Esophagus muscularis mucosa (tissue), 4 donors: ENCODE data around the gene CCL7. TPM values are rescaled to one million over a fixed set of nuclear protein-coding genes. Genes with fewer than 3 reads are reported as not detected.
"Not testable (repeated sequence)": the region's sequence is repeated elsewhere in the genome, so short reads cannot be mapped to it uniquely, and the experiment has no call there.

Source experiments
- DNase-seq: peaks from one replicate; pipeline ENCODE4 v3.0.0-alpha.2; 2017; ENCODE audit errors: extremely low spot score
- H3K27ac ChIP-seq, 4 donors: fragments of 200-600 bp; sonication (generic); replicated peaks in 1 of 4; 1 replicate in 3 of 4; 2 replicates in 1 of 4; pipeline ENCODE4 v1.5.1; 2016 to 2019; ENCODE audit warnings: mild to moderate bottlenecking in 1 of 4
- H3K27me3 ChIP-seq, 4 donors: fragments of 200-600 bp; sonication (generic); one replicate each; pipeline versions ENCODE4 v1.5.1 to v1.6.0; 2016 to 2019
- H3K36me3 ChIP-seq, 4 donors: fragments of 200-600 bp; sonication (generic); one replicate each; pipeline ENCODE4 v1.5.1; 2016 to 2019
- H3K4me1 ChIP-seq, 4 donors: fragments of 200-600 bp; sonication (generic); one replicate each; pipeline ENCODE4 v1.5.1; 2016 to 2019
- H3K4me3 ChIP-seq, 4 donors: fragments of 200-600 bp; sonication (generic); 1 replicate in 2 of 4; 2 replicates in 2 of 4; pipeline ENCODE4 v1.5.1; 2016 to 2019; ENCODE audit warnings: mild to moderate bottlenecking in 4 of 4, moderate library complexity in 1 of 4
- H3K9me3 ChIP-seq, 4 donors: fragments of 200-600 bp; sonication (generic); 1 replicate in 3 of 4; 2 replicates in 1 of 4; pipeline ENCODE4 v1.5.1; 2016 to 2019
- EP300 ChIP-seq: sonication (generic); formaldehyde crosslinking; IDR thresholded peaks from one replicate; pipeline ENCODE4 v1.6.1; 2017; ENCODE audit warnings: antibody characterized with exemption
- POLR2A ChIP-seq: fragments of 450-650 bp; IDR thresholded peaks from one replicate; pipeline ENCODE4 v1.6.1; 2017; ENCODE audit warnings: antibody characterized with exemption, moderate library complexity, mild to moderate bottlenecking, low read depth
- POLR2AphosphoS5 ChIP-seq, 2 donors: sonication (generic); formaldehyde crosslinking; IDR thresholded peaks; one replicate each; pipeline ENCODE4 v1.6.1; 2017; ENCODE audit warnings: antibody characterized with exemption in 2 of 2
- WGBS: methylation state at CpG from one replicate; pipeline ENCODE4 v1.1.5; 2018; 5-methylcytosine and 5-hydroxymethylcytosine counted together
- intact Hi-C: fragments of 100-400 bp; cut with DNase I; formaldehyde crosslinking; loops from one replicate; pipeline ENCODE4 v1.15.1; 2023
- total RNA-seq, 4 donors: library from RNA; depleted of rRNA; stranded (reverse); fragments of >200 nt; gene quantifications; one replicate each; pipeline versions ENCODE4 v1.1.0 to v1.2.1, GENCODE V29; 2016
- TF ChIP-seq, protein P1 (sequence below), 3 experiments: fragments of 200-600 bp in 2 of 3; fragments of 450-650 bp in 1 of 3; sonication (generic) in 2 of 3; IDR thresholded peaks; one replicate each; pipeline ENCODE4 v1.5.1; 2017 to 2019; ENCODE audit warnings: antibody characterized with exemption in 3 of 3, mild to moderate bottlenecking in 2 of 3, moderate library complexity in 1 of 3

Gene CCL7
- total RNA-seq, 4 donors from 2014 or later: 0.83 TPM; not detected in 3

DNA sequence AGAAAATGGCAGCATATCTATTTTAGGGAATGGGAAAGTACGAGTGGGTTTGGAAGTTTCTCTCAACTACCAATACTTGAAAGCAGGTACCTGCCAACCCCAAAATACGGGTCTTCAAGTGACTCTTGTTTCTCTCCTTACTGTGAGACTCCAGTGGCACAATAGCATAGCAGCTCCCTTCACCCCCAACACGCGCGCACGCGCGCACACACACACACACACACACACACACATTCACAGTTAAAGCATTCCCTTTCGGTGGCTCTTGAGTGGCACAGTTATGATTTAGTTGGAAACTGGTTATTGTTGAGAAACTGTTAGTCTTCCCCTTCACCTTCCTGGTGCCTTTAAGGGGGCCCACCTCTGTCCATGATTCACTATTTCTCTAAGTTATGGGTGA lies 45.0 kb upstream of the CCL7 start:
- intact Hi-C loops: no loop called here
- TF ChIP-seq, protein P1, sequence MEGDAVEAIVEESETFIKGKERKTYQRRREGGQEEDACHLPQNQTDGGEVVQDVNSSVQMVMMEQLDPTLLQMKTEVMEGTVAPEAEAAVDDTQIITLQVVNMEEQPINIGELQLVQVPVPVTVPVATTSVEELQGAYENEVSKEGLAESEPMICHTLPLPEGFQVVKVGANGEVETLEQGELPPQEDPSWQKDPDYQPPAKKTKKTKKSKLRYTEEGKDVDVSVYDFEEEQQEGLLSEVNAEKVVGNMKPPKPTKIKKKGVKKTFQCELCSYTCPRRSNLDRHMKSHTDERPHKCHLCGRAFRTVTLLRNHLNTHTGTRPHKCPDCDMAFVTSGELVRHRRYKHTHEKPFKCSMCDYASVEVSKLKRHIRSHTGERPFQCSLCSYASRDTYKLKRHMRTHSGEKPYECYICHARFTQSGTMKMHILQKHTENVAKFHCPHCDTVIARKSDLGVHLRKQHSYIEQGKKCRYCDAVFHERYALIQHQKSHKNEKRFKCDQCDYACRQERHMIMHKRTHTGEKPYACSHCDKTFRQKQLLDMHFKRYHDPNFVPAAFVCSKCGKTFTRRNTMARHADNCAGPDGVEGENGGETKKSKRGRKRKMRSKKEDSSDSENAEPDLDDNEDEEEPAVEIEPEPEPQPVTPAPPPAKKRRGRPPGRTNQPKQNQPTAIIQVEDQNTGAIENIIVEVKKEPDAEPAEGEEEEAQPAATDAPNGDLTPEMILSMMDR (IDR thresholded peaks at IDR 0.05): no peak
- TF ChIP-seq POLR2A (no peak), POLR2AphosphoS5 (IDR thresholded peaks at IDR 0.05) (no peak), EP300 (no peak)
- WGBS: 80% methylated on average over 9 of the region's 9 CpGs
- H3K9me3 ChIP-seq: no peaks in the 10 kb centered on the region
- no peaks in the 10 kb centered on the region for H3K27me3 ChIP-seq
- no peaks in the 10 kb centered on the region for H3K36me3 ChIP-seq
- H3K4me3 ChIP-seq: no peak overlapping the region
- peaks cover 0 to 6% (median 2%) of the 10 kb centered on the region in 4 donors for H3K4me1 ChIP-seq
- no peak overlapping the region for H3K27ac ChIP-seq
- no peak for DNase-seq

DNA sequence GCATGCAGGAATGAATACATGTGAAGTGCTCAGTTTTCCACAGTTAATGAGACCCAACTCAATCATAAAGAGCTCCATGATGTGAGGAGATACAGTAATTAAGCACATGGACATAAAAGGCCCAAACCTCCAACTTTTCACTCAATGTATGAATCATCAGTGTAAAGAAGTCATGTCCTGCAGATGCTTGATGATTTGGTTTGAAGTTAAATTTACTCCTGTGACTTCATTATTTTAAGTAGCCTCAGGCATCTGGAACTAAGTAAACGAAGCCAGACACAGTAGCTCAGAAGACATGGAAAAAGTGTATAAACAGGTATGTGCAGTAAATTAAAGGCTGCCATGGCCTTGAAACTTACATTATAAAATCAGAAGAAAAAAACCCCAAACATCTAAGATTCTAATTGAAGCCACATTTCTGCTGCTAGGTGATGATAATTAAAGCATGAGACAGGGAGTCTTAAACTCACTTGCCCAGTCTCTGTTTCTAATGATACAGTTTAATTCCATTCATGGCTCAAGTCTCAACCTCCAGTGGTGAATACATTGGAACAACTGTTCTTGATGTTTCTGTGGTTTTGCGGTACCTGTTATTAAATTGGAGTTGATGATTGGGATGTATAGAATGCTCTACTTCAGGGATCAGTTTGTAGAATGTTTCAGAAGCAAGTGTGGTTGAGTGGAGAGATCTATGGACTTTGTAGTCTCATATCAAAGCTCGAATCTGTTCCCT lies 43.8 kb upstream of the CCL7 start:
- TF ChIP-seq EP300 (no peak), POLR2A (no peak), POLR2AphosphoS5 (IDR thresholded peaks at IDR 0.05) (no peak)
- TF ChIP-seq, protein P1 (IDR thresholded peaks at IDR 0.05): no peak

DNA sequence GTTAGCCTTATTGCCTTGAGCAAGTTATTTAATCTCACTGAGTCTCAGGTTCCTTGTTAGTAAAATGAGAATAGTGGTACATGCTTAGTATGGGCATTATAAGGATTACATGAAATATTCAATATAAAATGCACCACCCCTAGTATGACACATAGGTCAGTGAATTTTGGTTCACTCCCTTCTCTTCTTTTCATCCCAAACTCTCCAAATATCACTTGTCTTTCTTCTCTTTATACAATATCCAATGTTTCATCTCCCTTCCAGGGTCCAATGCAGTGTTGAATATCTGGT lies 43.3 kb upstream of the CCL7 start:
- Histone ChIP-seq H3K4me3 (no peak overlapping the region), H3K27me3 (no peaks in the 10 kb centered on the region), H3K36me3 (no peaks in the 10 kb centered on the region), H3K4me1 (no peaks in the 10 kb centered on the region), H3K9me3 (no peaks in the 10 kb centered on the region), H3K27ac (no peak overlapping the region)
- TF ChIP-seq POLR2A: no peak
- TF ChIP-seq, protein P1 (IDR thresholded peaks at IDR 0.05): no peak
- TF ChIP-seq EP300: no peak
- no peak for TF ChIP-seq POLR2AphosphoS5 (IDR thresholded peaks at IDR 0.05)
- no peak for DNase-seq
- intact Hi-C loops: no loop called here

More for the DNA sequence above, 43.8 kb upstream of the CCL7 start:
- H3K9me3 ChIP-seq: no peaks in the 10 kb centered on the region
- H3K4me3 ChIP-seq: no peak overlapping the region
- 76% methylated on average over 3 of the region's 3 CpGs for WGBS
- H3K36me3 ChIP-seq: no peaks in the 10 kb centered on the region
- H3K27ac ChIP-seq: no peak overlapping the region
- H3K4me1 ChIP-seq: no peaks in the 10 kb centered on the region
- H3K27me3 ChIP-seq: no peaks in the 10 kb centered on the region
- intact Hi-C loops: no loop called here
- no peak for DNase-seq

DNA sequence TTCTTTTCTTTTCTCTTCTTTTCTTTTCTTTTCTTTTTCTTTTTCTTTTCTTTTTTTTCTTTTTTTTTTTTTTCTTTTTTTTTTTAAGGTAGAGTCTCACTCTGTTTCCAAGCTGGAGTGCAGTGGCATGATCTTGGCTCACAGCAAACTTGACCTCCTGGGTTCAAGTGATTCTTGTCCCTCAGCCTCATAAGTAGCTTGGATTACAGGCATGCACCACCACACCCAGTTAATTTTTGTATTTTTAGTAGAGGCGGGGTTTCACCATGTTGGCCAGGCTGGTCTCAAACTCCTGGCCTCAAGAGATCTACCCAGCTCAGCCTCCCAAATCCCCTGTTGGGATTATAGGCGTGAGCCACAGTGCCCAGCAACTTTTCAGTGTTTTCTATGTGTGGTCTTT lies 42.7 kb upstream of the CCL7 start:
- H3K4me1 ChIP-seq, H3K4me3 ChIP-seq, H3K36me3 ChIP-seq, H3K9me3 ChIP-seq, DNase-seq, intact Hi-C loops, H3K27ac ChIP-seq, H3K27me3 ChIP-seq: not testable (repeated sequence)
- WGBS: 74% methylated on average over 2 of the region's 2 CpGs

DNA sequence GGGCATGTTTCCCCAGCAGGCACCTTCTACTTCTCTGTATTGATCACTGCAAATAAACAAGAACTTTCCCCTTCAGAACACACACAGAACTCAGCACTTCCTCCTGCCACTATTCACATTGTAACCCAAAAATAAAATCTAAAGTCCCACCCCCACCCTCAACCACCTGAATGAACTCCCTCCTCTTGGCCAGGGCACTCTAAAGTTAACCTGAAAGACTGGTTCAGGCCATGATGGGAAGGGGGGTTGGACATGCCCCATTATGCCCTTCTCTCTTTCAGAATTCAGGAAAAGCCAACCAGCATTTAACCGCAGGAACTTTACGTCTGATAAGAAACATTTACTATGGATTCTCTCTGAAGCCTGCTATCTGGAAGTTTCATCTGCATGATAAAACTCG lies 42.3 kb upstream of the CCL7 start:
- no peaks in the 10 kb centered on the region for H3K4me1 ChIP-seq
- H3K9me3 ChIP-seq: no peaks in the 10 kb centered on the region
- no peak overlapping the region for H3K4me3 ChIP-seq
- DNase-seq: no peak
- no peaks in the 10 kb centered on the region for H3K27me3 ChIP-seq
- intact Hi-C loops: no loop called here
- 90% methylated on average over 3 of the region's 3 CpGs for WGBS
- no peaks in the 10 kb centered on the region for H3K36me3 ChIP-seq
- no peak overlapping the region for H3K27ac ChIP-seq
- TF ChIP-seq POLR2AphosphoS5 (IDR thresholded peaks at IDR 0.05) (no peak), POLR2A (no peak), EP300 (no peak)
- TF ChIP-seq, protein P1 (IDR thresholded peaks at IDR 0.05): no peak
